Stimulated activated memory B cell treated with anti-CD40 and anti-IgM and Interleukin-4, amounts not matched to agents 10 μg/mL and 1 μg/mL and 100 μg/mL, for 72 hours (primary cell): Measurements from ENCODE around the gene RGS4.
"Not testable (repeated sequence)": the region's sequence is repeated elsewhere in the genome, so short reads cannot be mapped to it uniquely, and the experiment has no call there.

Source experiments
- ATAC-seq: fragments of 150-1000 bp; cut with Tn5 transposase; 2 replicates; pipeline ENCODE4 v1.10.0; 2021
- H3K27ac Mint-ChIP-seq: one replicate; pipeline ENCODE4 v1.8.0; 2022; ENCODE audit warnings: mild to moderate bottlenecking, mixed read lengths
- H3K27me3 Mint-ChIP-seq: one replicate; pipeline ENCODE4 v1.8.0; 2022; ENCODE audit warnings: mixed read lengths
- H3K36me3 Mint-ChIP-seq: one replicate; pipeline ENCODE4 v1.8.0; 2022; ENCODE audit warnings: mixed read lengths
- H3K4me1 Mint-ChIP-seq: one replicate; pipeline ENCODE4 v1.8.0; 2022; ENCODE audit warnings: mixed read lengths
- H3K4me3 Mint-ChIP-seq: one replicate; pipeline ENCODE4 v1.8.0; 2022; ENCODE audit warnings: mild to moderate bottlenecking, moderate library complexity, mixed read lengths
- H3K9me3 Mint-ChIP-seq: one replicate; pipeline ENCODE4 v1.8.0; 2022; ENCODE audit warnings: mixed read lengths

RGS4 gene

DNA sequence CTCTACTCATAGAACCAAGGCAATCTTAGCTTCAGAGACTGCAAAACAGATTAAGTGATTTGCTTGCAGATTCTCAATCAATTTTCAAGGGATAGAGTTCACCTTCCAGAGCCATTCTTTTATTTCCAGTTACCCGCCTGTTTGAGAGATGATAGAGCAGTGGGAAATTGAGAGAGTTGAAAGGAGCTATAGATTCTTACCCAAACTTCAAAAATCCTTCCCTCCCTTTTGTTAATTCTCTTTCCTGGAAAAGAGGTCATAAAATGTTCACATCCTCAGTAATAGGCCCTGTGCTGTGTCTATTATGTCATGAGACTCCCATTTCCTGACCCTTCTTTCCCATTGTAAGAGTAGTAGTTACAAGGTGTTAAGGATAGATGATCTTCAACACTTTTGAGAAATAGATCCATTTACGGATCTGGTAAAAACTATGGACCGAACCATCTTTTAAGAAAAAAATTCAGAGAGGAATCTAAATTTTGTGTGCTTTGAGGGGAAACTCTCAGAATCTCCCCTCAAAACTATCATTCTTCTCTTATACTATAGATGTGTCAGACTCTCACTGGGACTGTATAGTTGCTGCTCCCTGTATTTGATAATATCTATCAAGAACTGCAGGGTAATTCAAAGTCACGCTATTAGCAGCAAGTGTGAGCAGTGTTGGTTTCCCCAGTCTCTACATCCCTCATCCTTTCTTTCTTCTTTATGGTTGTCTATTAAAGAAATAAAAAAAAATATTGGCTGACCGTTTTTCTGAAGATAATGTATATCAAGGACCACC, 8.0 kb downstream of the RGS4 start:
- Mint-ChIP-seq H3K4me1 (no peaks in the 10 kb centered on the region), H3K27ac (no peak overlapping the region), H3K36me3 (no peaks in the 10 kb centered on the region), H3K9me3 (peaks cover under 1% of the 10 kb centered on the region), H3K4me3 (no peak overlapping the region), H3K27me3 (peaks cover 8% of the 10 kb centered on the region)
- ATAC-seq: no peak

- Mint-ChIP-seq H3K4me3 (no peak overlapping the region), H3K36me3 (no peaks in the 10 kb centered on the region), H3K27ac (no peak overlapping the region), H3K9me3 (peaks cover 3% of the 10 kb centered on the region), H3K27me3 (peaks cover under 1% of the 10 kb centered on the region), H3K4me1 (no peaks in the 10 kb centered on the region)
- no peak for ATAC-seq
Measured at GRCh38 chr1:163082971-163083370, 13.8 kb downstream of the RGS4 start.

- Mint-ChIP-seq H3K36me3 (no peaks in the 10 kb centered on the region), H3K4me3 (no peak overlapping the region), H3K9me3 (peaks cover 3% of the 10 kb centered on the region), H3K4me1 (no peaks in the 10 kb centered on the region), H3K27ac (no peak overlapping the region), H3K27me3 (no peaks in the 10 kb centered on the region)
- ATAC-seq: no peak
Measured at GRCh38 chr1:163083690-163084089, 14.5 kb downstream of the RGS4 start.

GRCh38 chr1:163084330-163084729, 15.2 kb downstream of the RGS4 start:
- ATAC-seq: no peak
- H3K9me3 Mint-ChIP-seq: peaks cover 6% of the 10 kb centered on the region
- no peak overlapping the region for H3K4me3 Mint-ChIP-seq
- no peaks in the 10 kb centered on the region for H3K27me3 Mint-ChIP-seq
- H3K4me1 Mint-ChIP-seq: no peaks in the 10 kb centered on the region
- no peak overlapping the region for H3K27ac Mint-ChIP-seq
- H3K36me3 Mint-ChIP-seq: no peaks in the 10 kb centered on the region

- H3K36me3 Mint-ChIP-seq: no peaks in the 10 kb centered on the region
Measured at GRCh38 chr1:163085041-163085903, 16.1 kb downstream of the RGS4 start.

DNA sequence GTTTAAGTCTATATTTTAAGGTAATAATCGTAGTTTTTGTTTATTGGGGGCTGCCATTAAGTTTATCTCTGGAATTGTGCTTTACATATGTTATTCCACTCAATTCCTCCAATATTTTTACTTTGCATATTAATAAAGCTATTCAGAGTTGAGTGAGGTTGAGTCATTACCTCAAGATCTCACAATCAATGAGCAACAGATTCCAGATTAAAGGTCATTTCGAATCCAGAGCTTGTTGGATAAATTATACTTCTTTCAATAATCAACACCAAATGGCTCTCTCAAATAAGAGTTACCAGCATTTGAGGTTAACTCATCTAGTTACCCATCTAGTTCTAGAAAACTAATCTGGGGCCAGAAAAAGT, 16.7 kb downstream of the RGS4 start:
- no peak overlapping the region for H3K4me3 Mint-ChIP-seq
- no peak overlapping the region for H3K27ac Mint-ChIP-seq
- no peaks in the 10 kb centered on the region for H3K27me3 Mint-ChIP-seq
- H3K9me3 Mint-ChIP-seq: peaks cover 6% of the 10 kb centered on the region
- no peaks in the 10 kb centered on the region for H3K36me3 Mint-ChIP-seq
- no peaks in the 10 kb centered on the region for H3K4me1 Mint-ChIP-seq
- ATAC-seq: no peak

More at GRCh38 chr1:163085041-163085903, 16.1 kb downstream of the RGS4 start:
- H3K27ac Mint-ChIP-seq: no peak overlapping the region
- no peaks in the 10 kb centered on the region for H3K27me3 Mint-ChIP-seq
- peaks cover 6% of the 10 kb centered on the region for H3K9me3 Mint-ChIP-seq
- H3K4me3 Mint-ChIP-seq: no peak overlapping the region
- no peaks in the 10 kb centered on the region for H3K4me1 Mint-ChIP-seq
- no peak for ATAC-seq

GRCh38 chr1:163089117-163089516, 20.0 kb downstream of the RGS4 start:
- ATAC-seq, H3K9me3 Mint-ChIP-seq: not testable (repeated sequence)

DNA sequence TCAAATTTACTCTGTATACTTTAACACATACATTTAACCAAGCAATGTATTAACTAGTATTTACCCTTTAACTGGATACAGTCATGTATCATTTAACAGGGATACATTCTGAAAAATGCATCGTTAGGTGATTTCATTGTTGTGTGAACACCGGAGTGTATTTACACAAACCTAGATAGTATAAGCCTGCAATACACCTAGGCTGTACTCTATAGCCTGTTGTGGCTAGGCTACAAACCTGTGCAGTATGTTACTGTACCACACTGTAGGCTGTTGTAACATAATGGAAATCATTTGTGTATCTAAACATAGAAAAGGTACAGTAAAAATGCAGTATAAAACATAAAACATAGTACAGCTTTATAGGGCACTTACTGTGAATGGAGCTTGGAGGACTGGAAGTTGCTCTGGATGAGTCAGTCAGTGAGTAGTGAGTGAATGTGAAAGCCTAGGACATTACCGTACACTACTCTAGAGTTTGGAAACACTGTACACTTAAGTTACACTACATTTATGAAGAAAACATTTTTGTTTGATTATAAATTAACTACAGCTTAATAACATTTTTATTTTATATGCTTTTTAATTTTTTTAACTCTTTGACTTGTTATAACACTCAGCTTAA, 21.3 kb downstream of the RGS4 start:
- Mint-ChIP-seq H3K4me1 (no peaks in the 10 kb centered on the region), H3K27ac (no peak overlapping the region), H3K36me3 (no peaks in the 10 kb centered on the region), H3K27me3 (peaks cover 15% of the 10 kb centered on the region), H3K4me3 (no peak overlapping the region), H3K9me3 (peaks cover 3% of the 10 kb centered on the region)
- no peak for ATAC-seq

More at GRCh38 chr1:163089117-163089516, 20.0 kb downstream of the RGS4 start:
- not testable (repeated sequence) for H3K27me3 Mint-ChIP-seq, H3K36me3 Mint-ChIP-seq, H3K4me3 Mint-ChIP-seq, H3K4me1 Mint-ChIP-seq, H3K27ac Mint-ChIP-seq

DNA sequence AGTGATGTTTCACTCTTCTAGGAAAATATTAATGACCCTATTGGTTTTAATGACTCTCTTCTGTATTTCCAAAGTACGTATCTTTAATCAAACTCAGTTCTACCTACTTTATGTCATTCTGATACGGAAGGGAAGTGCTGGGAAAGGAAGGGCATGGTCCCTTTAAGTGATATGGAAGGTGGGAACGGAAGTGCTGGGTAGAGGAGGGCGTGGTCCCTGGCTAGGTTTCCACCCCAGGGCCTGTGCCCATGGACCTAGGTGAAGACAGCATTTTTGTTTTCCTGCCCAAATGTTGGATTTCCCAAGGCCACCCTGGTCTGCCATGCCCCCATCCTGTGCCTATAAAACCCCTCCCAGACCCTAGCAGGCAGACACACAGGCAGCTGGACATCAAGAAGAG, 24.0 kb downstream of the RGS4 start:
- H3K4me3 Mint-ChIP-seq: no peak overlapping the region
- H3K27me3 Mint-ChIP-seq: peaks cover 15% of the 10 kb centered on the region
- no peaks in the 10 kb centered on the region for H3K4me1 Mint-ChIP-seq
- H3K27ac Mint-ChIP-seq: no peak overlapping the region
- no peaks in the 10 kb centered on the region for H3K36me3 Mint-ChIP-seq
- ATAC-seq: no peak
- peaks cover 3% of the 10 kb centered on the region for H3K9me3 Mint-ChIP-seq

GRCh38 chr1:163093579-163093978, 24.4 kb downstream of the RGS4 start:
- H3K27ac Mint-ChIP-seq: no peak overlapping the region
- ATAC-seq: no peak
- peaks cover 15% of the 10 kb centered on the region for H3K27me3 Mint-ChIP-seq
- peaks cover 3% of the 10 kb centered on the region for H3K9me3 Mint-ChIP-seq
- H3K4me1 Mint-ChIP-seq: no peaks in the 10 kb centered on the region
- H3K4me3 Mint-ChIP-seq: no peak overlapping the region
- no peaks in the 10 kb centered on the region for H3K36me3 Mint-ChIP-seq

DNA sequence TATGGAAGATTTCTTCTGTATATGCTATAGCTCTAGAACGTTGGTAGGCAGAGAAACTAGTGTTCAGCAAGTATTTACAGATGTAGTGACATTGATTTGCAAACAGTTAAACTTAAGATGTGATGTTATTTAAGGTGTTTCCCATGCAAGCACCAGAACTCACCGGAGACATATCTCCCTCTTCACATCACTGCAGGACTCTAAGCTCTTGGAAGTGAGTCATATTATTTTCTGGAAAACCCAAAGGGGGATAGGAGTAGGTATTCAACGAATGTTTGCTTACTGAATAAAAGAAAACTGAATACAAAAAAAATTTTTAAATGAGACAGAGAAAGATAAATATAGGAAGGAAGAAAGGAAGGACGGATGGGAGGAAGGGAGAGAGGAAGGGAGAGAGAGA, 25.0 kb downstream of the RGS4 start:
- H3K36me3 Mint-ChIP-seq: no peaks in the 10 kb centered on the region
- H3K4me1 Mint-ChIP-seq: no peaks in the 10 kb centered on the region

DNA sequence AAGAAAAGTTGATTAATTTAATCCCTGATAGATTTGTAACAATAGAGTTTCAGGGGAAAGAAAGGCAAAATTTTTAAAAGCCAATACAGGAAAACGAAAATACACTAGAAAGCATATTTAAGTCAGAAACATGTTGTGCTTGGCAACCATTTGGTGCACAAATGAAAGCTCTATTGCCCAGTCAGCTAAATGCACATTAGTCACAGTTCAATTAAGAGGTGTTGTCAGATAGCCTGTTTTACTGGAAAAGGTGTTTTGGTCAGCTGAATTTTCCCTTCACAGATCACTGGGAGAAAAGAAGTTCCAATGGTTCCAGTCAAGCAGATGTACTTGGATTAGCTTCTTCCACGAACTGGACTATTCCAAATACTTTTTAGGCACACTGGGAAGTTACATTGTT, 25.4 kb downstream of the RGS4 start:
- H3K36me3 Mint-ChIP-seq: no peaks in the 10 kb centered on the region
- ATAC-seq: no peak
- no peaks in the 10 kb centered on the region for H3K4me1 Mint-ChIP-seq
- no peaks in the 10 kb centered on the region for H3K9me3 Mint-ChIP-seq
- H3K27ac Mint-ChIP-seq: no peak overlapping the region
- H3K27me3 Mint-ChIP-seq: peaks cover 15% of the 10 kb centered on the region
- H3K4me3 Mint-ChIP-seq: no peak overlapping the region

More for the DNA sequence above, 25.0 kb downstream of the RGS4 start:
- no peak for ATAC-seq
- Mint-ChIP-seq H3K4me3 (no peak overlapping the region), H3K27me3 (peaks cover 15% of the 10 kb centered on the region), H3K9me3 (peaks cover under 1% of the 10 kb centered on the region), H3K27ac (no peak overlapping the region)

GRCh38 chr1:163095213-163095612, 26.1 kb downstream of the RGS4 start:
- Mint-ChIP-seq H3K4me1 (no peaks in the 10 kb centered on the region), H3K27me3 (peaks cover 20% of the 10 kb centered on the region), H3K36me3 (no peaks in the 10 kb centered on the region), H3K27ac (no peak overlapping the region), H3K4me3 (no peak overlapping the region), H3K9me3 (no peaks in the 10 kb centered on the region)
- no peak for ATAC-seq

- no peaks in the 10 kb centered on the region for H3K36me3 Mint-ChIP-seq
- no peak overlapping the region for H3K4me3 Mint-ChIP-seq
- peaks cover 7% of the 10 kb centered on the region for H3K27me3 Mint-ChIP-seq
- no peaks in the 10 kb centered on the region for H3K4me1 Mint-ChIP-seq
- H3K27ac Mint-ChIP-seq: no peak overlapping the region
- no peak for ATAC-seq
- H3K9me3 Mint-ChIP-seq: no peaks in the 10 kb centered on the region
Measured at GRCh38 chr1:163102590-163102989, 33.4 kb downstream of the RGS4 start.

DNA sequence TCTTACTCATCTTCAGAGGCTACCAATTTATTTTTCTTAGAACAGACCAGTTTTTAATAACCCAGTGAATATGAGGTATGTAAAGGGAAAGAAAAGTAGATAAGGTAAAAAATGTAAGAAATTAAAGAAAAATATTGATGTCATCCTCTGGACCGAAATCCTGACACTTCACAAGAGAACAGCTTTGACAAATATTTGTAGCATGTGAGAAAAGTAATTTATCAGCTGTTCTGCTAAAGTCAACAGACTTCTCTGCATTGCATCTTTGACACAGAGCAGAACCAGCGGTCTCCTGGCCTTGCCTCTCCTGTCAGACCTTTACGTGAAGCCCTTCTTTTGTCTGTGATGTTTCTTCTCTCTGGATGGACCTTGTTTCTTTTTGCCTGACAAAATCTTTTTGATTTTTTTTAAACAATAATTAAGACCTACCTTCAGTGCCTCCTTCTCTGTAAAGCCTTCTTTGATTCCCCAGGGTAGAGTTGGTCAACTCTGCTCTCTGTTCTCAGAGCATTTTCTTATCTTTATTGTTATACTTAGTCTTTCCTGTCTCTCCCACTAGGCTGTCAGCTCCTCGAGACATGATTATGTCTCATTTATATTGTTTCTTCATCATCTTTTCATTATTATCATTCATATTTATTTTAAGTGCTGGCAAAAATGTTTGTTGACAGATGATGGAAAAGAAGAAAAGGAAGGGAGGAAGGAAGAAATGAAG, 35.4 kb downstream of the RGS4 start:
- Mint-ChIP-seq H3K27me3 (peaks cover 7% of the 10 kb centered on the region), H3K36me3 (no peaks in the 10 kb centered on the region), H3K4me1 (no peaks in the 10 kb centered on the region), H3K9me3 (no peaks in the 10 kb centered on the region), H3K27ac (no peak overlapping the region), H3K4me3 (no peak overlapping the region)
- no peak for ATAC-seq
